GM12892 (cell line): Measurements from ENCODE around the gene SGF29.
"Not testable (repeated sequence)": the region's sequence is repeated elsewhere in the genome, so short reads cannot be mapped to it uniquely, and the experiment has no call there.

ENCODE experiments used
- DNase-seq: peaks from one replicate; pipeline ENCODE4 v3.0.0; 2011; ENCODE audit not compliant: insufficient read length
- FAIRE-seq: peaks from 2 replicates; lab custom pipeline; 2011; peaks lifted over from hg19 to GRCh38; lab: Jason Lieb, UNC
- POLR2A ChIP-seq: IDR thresholded peaks from 2 replicates; pipeline ENCODE4 v1.6.1; 2011; ENCODE audit warnings: low read depth, low read length, control low read depth
- POLR2AphosphoS5 ChIP-seq: IDR thresholded peaks from 2 replicates; pipeline ENCODE4 v1.6.1; 2011; ENCODE audit warnings: low read depth, low read length, control low read depth
- TAF1 ChIP-seq: IDR thresholded peaks from 2 replicates; pipeline ENCODE4 v1.6.1; 2011; ENCODE audit warnings: low read depth, mild to moderate bottlenecking, control low read depth, low read length, borderline replicate concordance

SGF29 gene

GRCh38 chr16:28616636-28617035 lies 62.9 kb downstream of the SGF29 start:
- DNase-seq (no peak), FAIRE-seq (no peak)
- TF ChIP-seq POLR2AphosphoS5, result no peak
- TF ChIP-seq TAF1, result no peak
- no peak for TF ChIP-seq POLR2A

- FAIRE-seq, result no peak
- DNase-seq, result no peak
- TF ChIP-seq TAF1, result no peak
Measured at GRCh38 chr16:28617874-28618273, 64.2 kb downstream of the SGF29 start.

GRCh38 chr16:28620316-28620715 lies 66.6 kb downstream of the SGF29 start:
- FAIRE-seq, DNase-seq: not testable (repeated sequence)

- no peak for DNase-seq
- no peak for TF ChIP-seq TAF1
- TF ChIP-seq POLR2A, result no peak
- no peak for TF ChIP-seq POLR2AphosphoS5
- FAIRE-seq, result no peak
Measured at GRCh38 chr16:28621481-28622155, 67.9 kb downstream of the SGF29 start.

GRCh38 chr16:28622532-28623171 lies 68.9 kb downstream of the SGF29 start:
- DNase-seq, FAIRE-seq: not testable (repeated sequence)

- DNase-seq (peak; percentile 49), FAIRE-seq (peak; percentile 74)
- TF ChIP-seq TAF1 (no peak), POLR2A (no peak), POLR2AphosphoS5 (no peak)
Measured at GRCh38 chr16:28623172-28623711, 69.5 kb downstream of the SGF29 start.

- not testable (repeated sequence) for FAIRE-seq, DNase-seq
Measured at GRCh38 chr16:28630905-28631304, 77.2 kb downstream of the SGF29 start.

- not testable (repeated sequence) for DNase-seq, FAIRE-seq
Measured at GRCh38 chr16:28636093-28636823, 82.5 kb downstream of the SGF29 start.

- not testable (repeated sequence) for FAIRE-seq, DNase-seq
Measured at GRCh38 chr16:28637765-28638164, 84.0 kb downstream of the SGF29 start, which contains the start of gene NPIPB8. Gene NPIPB8, plus strand, starts transcription at chr16:28638065. Its CDS starts 296 bp downstream, at chr16:28638361.

- not testable (repeated sequence) for FAIRE-seq, DNase-seq
Measured at GRCh38 chr16:28638359-28638758, 84.6 kb downstream of the SGF29 start.

- DNase-seq, FAIRE-seq: not testable (repeated sequence)
Measured at GRCh38 chr16:28639959-28640358, 86.2 kb downstream of the SGF29 start.
